Activated T-helper 2 cell treated with anti-CD3 and anti-CD28 coated beads, Interferon-gamma antibody, Interleukin-2, Interleukin-4, amounts not matched to agents 10 μg/mL and 5 μg/mL and 100 μg/mL, durations not matched to agents 14 hours and 24 hours and 36 hours (primary cell): ENCODE measurements around the gene PLEKHA8. TPM values are rescaled to one million over a fixed set of nuclear protein-coding genes. Genes with fewer than 3 reads are reported as not detected.
A peak's percentile ranks its signal among the peaks of the same experiment; 100 is the strongest.

Experiments used
- DNase-seq: peaks from one replicate; pipeline ENCODE4 v3.0.0; 2021; ENCODE audit warnings: low spot score
- H3K27ac Mint-ChIP-seq: one replicate; pipeline ENCODE4 v1.8.0; 2021; ENCODE audit warnings: mixed read lengths
- H3K27me3 Mint-ChIP-seq: one replicate; pipeline ENCODE4 v1.8.0; 2021; ENCODE audit warnings: low read depth, mixed read lengths
- H3K36me3 Mint-ChIP-seq: one replicate; pipeline ENCODE4 v1.8.0; 2021; ENCODE audit warnings: low read depth, mixed read lengths
- H3K4me1 Mint-ChIP-seq: one replicate; pipeline ENCODE4 v1.8.0; 2021; ENCODE audit warnings: low read depth, mixed read lengths
- H3K4me3 Mint-ChIP-seq: one replicate; pipeline ENCODE4 v1.8.0; 2021; ENCODE audit warnings: low read depth, mild to moderate bottlenecking, moderate library complexity, mixed read lengths
- H3K9me3 Mint-ChIP-seq: one replicate; pipeline ENCODE4 v1.8.0; 2021; ENCODE audit warnings: mixed read lengths
- intact Hi-C: fragments of 100-400 bp; cut with micrococcal nuclease; formaldehyde crosslinking; loops from one replicate; pipeline ENCODE4 v1.15.1; 2023
- total RNA-seq: library from RNA; stranded (reverse); gene quantifications from 2 replicates; pipeline ENCODE4 v1.2.3, GENCODE V29; 2022

Gene PLEKHA8
- total RNA-seq, 1 donor from 2014 or later, result 10.9 TPM

- DNase-seq, result peak; percentile 10
- intact Hi-C loops, result loop anchor here (2.0 to 5.0 kb wide), 5 partner anchors 27 to 284 kb away; partner anchors contain the start of genes FKBP14, PLEKHA8 and ZNRF2
- Mint-ChIP-seq H3K27ac (peak overlapping the region; percentile 80), H3K4me1 (peaks cover 48% of the 10 kb centered on the region), H3K36me3 (no peaks in the 10 kb centered on the region), H3K27me3 (peaks cover 2% of the 10 kb centered on the region), H3K9me3 (no peaks in the 10 kb centered on the region), H3K4me3 (peak overlapping the region; percentile 27)
These were observed 135.2 kb downstream of the PLEKHA8 start for GRCh38 chr7:30163231-30163894.

- Mint-ChIP-seq H3K27me3 (peaks cover 2% of the 10 kb centered on the region), H3K4me3 (no peak overlapping the region), H3K27ac (peak overlapping the region; percentile 48), H3K9me3 (no peaks in the 10 kb centered on the region), H3K4me1 (peaks cover 40% of the 10 kb centered on the region), H3K36me3 (no peaks in the 10 kb centered on the region)
- intact Hi-C loops, result loop anchor here (5.0 kb wide), 3 partner anchors 137 to 283 kb away; partner anchors contain the start of genes FKBP14 and PLEKHA8
- no peak for DNase-seq
These were observed 136.4 kb downstream of the PLEKHA8 start for GRCh38 chr7:30164567-30164966.

GRCh38 chr7:30165590-30165989, 137.4 kb downstream of the PLEKHA8 start:
- peaks cover 30% of the 10 kb centered on the region for H3K4me1 Mint-ChIP-seq
- H3K9me3 Mint-ChIP-seq, result no peaks in the 10 kb centered on the region
- intact Hi-C loops, result no loop called here
- H3K27ac Mint-ChIP-seq, result no peak overlapping the region
- no peaks in the 10 kb centered on the region for H3K36me3 Mint-ChIP-seq
- H3K27me3 Mint-ChIP-seq, result peaks cover 6% of the 10 kb centered on the region
- DNase-seq, result no peak
- no peak overlapping the region for H3K4me3 Mint-ChIP-seq

DNA sequence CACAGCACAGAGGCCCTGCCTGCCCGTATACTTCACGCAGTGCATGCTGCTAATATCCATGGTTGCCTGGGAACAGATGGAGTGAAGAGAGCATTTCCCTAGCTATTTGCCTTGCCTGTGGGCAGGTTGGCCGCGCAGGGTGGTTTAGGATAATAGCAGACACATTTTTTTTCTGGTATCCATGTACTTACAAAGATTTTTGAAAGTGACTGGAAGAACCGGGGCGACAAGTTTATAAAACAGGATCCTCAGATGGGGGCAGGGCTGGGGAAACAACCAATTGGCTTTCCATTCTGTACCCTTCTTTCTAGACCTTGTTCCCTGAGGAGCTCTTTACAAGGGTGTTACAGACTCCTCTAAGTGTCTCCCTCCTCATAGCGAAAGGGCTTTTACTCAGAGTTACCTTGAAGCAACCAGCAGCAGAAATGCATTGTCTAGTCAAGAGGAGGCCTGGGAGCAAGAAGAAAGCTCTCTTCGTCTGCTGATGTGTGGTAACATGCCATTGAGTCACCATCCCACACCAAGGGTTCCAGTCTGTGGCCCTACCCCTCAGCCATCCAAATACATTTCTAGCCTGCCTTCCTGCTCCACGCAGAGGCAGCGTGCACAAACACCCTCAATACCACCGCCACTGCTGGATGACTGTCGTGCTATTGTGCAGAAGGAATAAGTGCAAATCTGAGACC, 138.1 kb downstream of the PLEKHA8 start:
- H3K36me3 Mint-ChIP-seq, result no peaks in the 10 kb centered on the region
- no peaks in the 10 kb centered on the region for H3K9me3 Mint-ChIP-seq
- DNase-seq, result no peak

DNA sequence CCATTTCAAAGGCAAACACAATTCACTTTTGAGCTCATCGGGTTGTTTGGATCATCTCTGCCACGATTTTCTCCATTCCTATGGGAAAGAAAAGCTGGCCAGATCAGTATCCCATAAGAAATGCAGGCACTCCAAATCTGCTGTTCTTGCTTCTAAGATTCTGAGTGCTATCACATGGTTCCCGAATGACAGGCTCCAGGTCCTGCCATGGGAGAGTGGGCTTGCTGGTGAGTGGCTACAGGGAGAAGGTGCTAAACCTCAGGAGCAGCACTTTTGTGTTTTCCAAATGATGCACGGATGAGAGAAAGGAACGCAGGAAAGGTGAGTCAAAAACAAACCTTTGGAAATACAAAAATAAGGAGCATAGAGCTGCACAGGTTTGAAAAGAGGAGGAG, 138.6 kb downstream of the PLEKHA8 start:
- Mint-ChIP-seq H3K27me3 (peaks cover 6% of the 10 kb centered on the region), H3K4me1 (peaks cover 24% of the 10 kb centered on the region), H3K27ac (no peak overlapping the region), H3K36me3 (no peaks in the 10 kb centered on the region), H3K4me3 (no peak overlapping the region), H3K9me3 (no peaks in the 10 kb centered on the region)
- DNase-seq, result no peak
- intact Hi-C loops, result no loop called here

More for the DNA sequence above, 138.1 kb downstream of the PLEKHA8 start:
- no peak overlapping the region for H3K27ac Mint-ChIP-seq
- H3K4me3 Mint-ChIP-seq, result no peak overlapping the region
- peaks cover 24% of the 10 kb centered on the region for H3K4me1 Mint-ChIP-seq
- intact Hi-C loops, result no loop called here
- peaks cover 6% of the 10 kb centered on the region for H3K27me3 Mint-ChIP-seq

DNA sequence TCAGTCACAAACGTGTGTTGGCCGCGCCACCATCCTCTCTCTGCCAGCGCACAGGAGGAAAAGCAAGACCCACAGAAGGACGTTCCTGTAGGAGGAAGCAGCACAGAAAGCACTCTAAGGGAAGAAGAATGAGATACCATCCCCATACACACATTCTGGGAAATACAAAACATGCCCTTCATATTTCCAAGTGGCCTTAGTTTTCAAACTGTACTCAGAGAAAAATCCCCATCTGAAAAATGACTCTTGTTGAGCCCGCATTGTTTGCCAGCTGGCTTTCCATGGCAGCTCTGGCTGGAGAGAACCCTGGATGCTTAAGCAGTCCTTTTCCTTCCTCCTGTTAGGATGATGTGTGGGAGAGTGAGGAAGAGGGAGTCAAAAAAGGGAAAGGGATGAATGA, 139.7 kb downstream of the PLEKHA8 start:
- H3K9me3 Mint-ChIP-seq, result no peaks in the 10 kb centered on the region

DNA sequence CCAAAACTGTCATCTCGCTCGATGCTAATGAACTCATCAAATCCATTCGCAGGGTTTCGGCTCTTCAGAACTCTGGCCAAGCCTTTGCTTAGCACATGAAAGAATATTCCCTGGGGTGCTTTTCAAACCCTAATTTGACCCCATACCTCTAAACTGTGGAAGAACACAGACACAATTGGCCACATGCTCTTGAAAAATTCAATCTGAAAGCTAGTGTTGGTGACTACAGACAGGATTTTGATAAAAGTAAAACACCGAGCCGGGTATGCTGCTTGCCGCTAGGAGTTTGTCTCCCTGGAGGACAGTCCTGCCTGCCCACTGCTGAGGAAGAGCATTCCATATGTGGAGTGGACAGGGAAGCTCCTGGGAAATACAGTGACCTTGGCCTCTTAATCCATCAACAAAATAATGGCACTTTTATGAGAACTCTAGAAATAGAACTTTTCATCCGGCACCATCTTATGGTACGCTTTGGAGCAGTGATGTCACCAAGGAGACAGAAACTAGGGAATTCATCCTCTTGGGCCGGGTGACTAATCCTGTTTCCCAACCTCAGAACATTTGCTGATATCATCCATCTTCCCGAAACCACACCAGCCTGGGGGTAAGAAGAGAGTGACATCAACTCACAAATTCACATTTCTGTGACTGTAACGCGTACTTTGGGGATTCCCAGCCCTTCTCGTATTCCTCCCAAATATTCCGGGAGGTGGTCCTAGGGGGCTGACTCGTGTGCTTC, 140.8 kb downstream of the PLEKHA8 start:
- Mint-ChIP-seq H3K9me3 (no peaks in the 10 kb centered on the region), H3K27me3 (peaks cover 6% of the 10 kb centered on the region), H3K36me3 (no peaks in the 10 kb centered on the region), H3K4me1 (peaks cover 3% of the 10 kb centered on the region), H3K27ac (no peak overlapping the region), H3K4me3 (no peak overlapping the region)
- no peak for DNase-seq
- intact Hi-C loops, result no loop called here

More for the DNA sequence above, 139.7 kb downstream of the PLEKHA8 start:
- intact Hi-C loops, result no loop called here
- Mint-ChIP-seq H3K4me1 (peaks cover 14% of the 10 kb centered on the region), H3K27ac (no peak overlapping the region), H3K27me3 (peaks cover 6% of the 10 kb centered on the region), H3K4me3 (no peak overlapping the region), H3K36me3 (no peaks in the 10 kb centered on the region)
- no peak for DNase-seq

GRCh38 chr7:30169579-30169978, 141.4 kb downstream of the PLEKHA8 start:
- no peak overlapping the region for H3K4me3 Mint-ChIP-seq
- DNase-seq, result no peak
- no peaks in the 10 kb centered on the region for H3K36me3 Mint-ChIP-seq
- intact Hi-C loops, result no loop called here
- peaks cover 6% of the 10 kb centered on the region for H3K27me3 Mint-ChIP-seq
- no peaks in the 10 kb centered on the region for H3K4me1 Mint-ChIP-seq
- no peak overlapping the region for H3K27ac Mint-ChIP-seq
- H3K9me3 Mint-ChIP-seq, result no peaks in the 10 kb centered on the region

DNA sequence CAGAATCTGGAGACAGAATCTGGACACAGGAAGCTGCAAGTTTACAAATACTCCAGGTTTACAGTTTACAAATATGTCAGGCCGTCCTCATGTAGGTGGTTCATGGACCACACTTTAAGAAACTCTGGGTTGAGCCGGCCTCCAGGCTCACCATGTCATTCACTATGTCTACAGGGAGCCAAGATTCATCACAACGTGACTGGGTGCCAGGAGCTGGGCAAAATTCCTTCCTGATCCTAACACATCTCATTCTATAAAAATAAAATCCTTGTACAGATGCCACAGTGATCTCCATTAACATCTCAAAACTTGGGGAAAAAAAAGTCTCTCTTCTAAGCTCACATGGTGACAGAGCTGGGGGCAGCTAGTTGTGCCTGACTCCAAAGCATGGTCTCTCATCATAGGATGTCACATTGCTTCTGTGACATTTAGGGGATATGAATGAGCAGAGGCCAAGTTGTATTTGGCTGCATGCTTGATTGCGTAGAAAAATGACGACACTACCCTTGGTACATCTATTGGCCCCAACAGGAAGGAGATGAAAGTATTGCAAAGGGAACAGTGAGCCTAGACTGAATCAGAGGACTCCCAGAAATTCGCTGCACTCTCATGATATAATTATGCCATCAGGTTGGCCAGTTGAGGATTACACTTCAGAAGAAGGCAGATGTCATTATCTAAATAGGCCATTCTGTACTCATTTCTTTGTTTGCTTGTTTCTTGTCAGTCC, 142.4 kb downstream of the PLEKHA8 start:
- Mint-ChIP-seq H3K27me3 (peaks cover 6% of the 10 kb centered on the region), H3K4me1 (no peaks in the 10 kb centered on the region), H3K4me3 (no peak overlapping the region), H3K36me3 (no peaks in the 10 kb centered on the region), H3K27ac (no peak overlapping the region), H3K9me3 (no peaks in the 10 kb centered on the region)
- intact Hi-C loops, result no loop called here
- DNase-seq, result no peak

GRCh38 chr7:30171766-30172447, 143.7 kb downstream of the PLEKHA8 start:
- no peaks in the 10 kb centered on the region for H3K36me3 Mint-ChIP-seq

DNA sequence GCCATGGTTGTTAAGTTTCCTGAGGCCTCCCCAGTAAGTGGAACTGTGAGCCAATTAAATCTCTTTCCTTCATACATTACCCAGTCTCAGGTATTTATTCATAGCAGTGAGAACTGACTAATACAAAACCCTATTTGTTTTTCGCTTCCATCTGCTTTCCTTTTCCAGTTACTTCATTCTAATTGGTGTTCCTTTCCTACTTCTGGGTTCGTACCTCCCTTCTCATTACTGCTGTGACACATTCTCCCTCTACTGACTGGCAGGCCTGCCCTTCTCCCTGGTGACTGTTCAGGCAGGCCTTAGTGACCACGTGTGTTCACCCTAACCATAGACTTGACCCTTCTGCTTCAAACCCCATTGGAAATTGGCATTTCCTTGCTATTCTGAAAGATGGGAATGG, 144.2 kb downstream of the PLEKHA8 start:
- H3K4me1 Mint-ChIP-seq, result no peaks in the 10 kb centered on the region
- no peaks in the 10 kb centered on the region for H3K9me3 Mint-ChIP-seq
- H3K36me3 Mint-ChIP-seq, result no peaks in the 10 kb centered on the region
- H3K27me3 Mint-ChIP-seq, result peaks cover 6% of the 10 kb centered on the region
- no peak overlapping the region for H3K27ac Mint-ChIP-seq
- intact Hi-C loops, result no loop called here
- no peak for DNase-seq
- no peak overlapping the region for H3K4me3 Mint-ChIP-seq

More at GRCh38 chr7:30171766-30172447, 143.7 kb downstream of the PLEKHA8 start:
- intact Hi-C loops, result no loop called here
- no peak overlapping the region for H3K4me3 Mint-ChIP-seq
- H3K9me3 Mint-ChIP-seq, result no peaks in the 10 kb centered on the region
- H3K27me3 Mint-ChIP-seq, result peaks cover 6% of the 10 kb centered on the region
- H3K27ac Mint-ChIP-seq, result no peak overlapping the region
- DNase-seq, result no peak
- H3K4me1 Mint-ChIP-seq, result no peaks in the 10 kb centered on the region
